Endothelial cell (in vitro differentiated cells): Measurements from ENCODE around the gene SMIM5. TPM values are rescaled to one million over a fixed set of nuclear protein-coding genes. Genes with fewer than 3 reads are reported as not detected.

Experiments
- DNase-seq: peaks from one replicate; pipeline ENCODE4 v3.0.0; 2021; ENCODE audit warnings: low spot score
- H3K27ac Mint-ChIP-seq: one replicate; pipeline ENCODE4 v1.8.0; 2021; ENCODE audit warnings: mixed read lengths, inconsistent platforms; ENCODE audit not compliant: unreplicated experiment
- H3K27me3 Mint-ChIP-seq: one replicate; pipeline ENCODE4 v1.8.0; 2021; ENCODE audit warnings: mild to moderate bottlenecking, moderate library complexity, mixed read lengths, inconsistent platforms; ENCODE audit not compliant: unreplicated experiment
- H3K36me3 Mint-ChIP-seq: one replicate; pipeline ENCODE4 v1.8.0; 2021; ENCODE audit warnings: mild to moderate bottlenecking, low read depth, mixed read lengths, inconsistent platforms; ENCODE audit not compliant: unreplicated experiment
- H3K4me1 Mint-ChIP-seq: one replicate; pipeline ENCODE4 v1.8.0; 2021; ENCODE audit warnings: mild to moderate bottlenecking, mixed read lengths, inconsistent platforms; ENCODE audit not compliant: unreplicated experiment
- H3K4me3 Mint-ChIP-seq: one replicate; pipeline ENCODE4 v1.8.0; 2021; ENCODE audit warnings: mild to moderate bottlenecking, mixed read lengths, inconsistent platforms; ENCODE audit not compliant: unreplicated experiment
- H3K9me3 Mint-ChIP-seq: one replicate; pipeline ENCODE4 v1.8.0; 2021; ENCODE audit warnings: mixed read lengths, inconsistent platforms; ENCODE audit not compliant: unreplicated experiment
- total RNA-seq: library from RNA; stranded (reverse); fragmentation: NEBNext Ultra II Directional; extraction: Animal tissue kit (Norgen Biotek cat#: 25700); gene quantifications from one replicate; pipeline ENCODE4 v1.2.1, GENCODE V29; 2021; ENCODE audit not compliant: unreplicated experiment
- TF ChIP-seq, protein P1 (sequence below): fragments of 200-600 bp; sonication (generic); IDR thresholded peaks from one replicate; pipeline ENCODE4 v1.5.0; 2021; ENCODE audit warnings: antibody characterized with exemption; ENCODE audit not compliant: unreplicated experiment

SMIM5 gene
- total RNA-seq, 1 donor from 2014 or later: 1.1 TPM

DNA sequence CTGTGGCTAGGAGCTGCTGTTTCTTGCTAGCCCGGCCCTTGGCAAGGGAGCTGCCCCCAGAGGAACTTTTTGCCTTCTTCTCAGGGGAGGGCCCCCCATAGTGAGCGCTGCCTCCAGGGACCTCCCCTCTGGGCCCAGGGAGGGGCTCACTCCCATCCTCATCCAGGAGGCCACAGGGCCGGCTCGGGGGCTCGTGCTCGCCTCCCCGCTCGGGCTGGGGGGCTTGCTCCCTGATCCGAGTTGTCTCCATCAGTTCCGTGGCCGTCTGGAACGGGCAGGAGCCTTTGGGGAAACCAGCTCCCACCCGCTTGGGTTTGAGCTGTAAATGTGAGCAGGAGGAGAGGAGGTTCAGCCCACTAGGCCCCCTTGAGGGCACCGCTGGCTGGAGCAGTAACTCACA lies 4.1 kb upstream of the SMIM5 start:
- Mint-ChIP-seq H3K4me3 (no peak overlapping the region), H3K4me1 (peaks cover 8% of the 10 kb centered on the region), H3K27me3 (peaks cover 13% of the 10 kb centered on the region), H3K9me3 (no peaks in the 10 kb centered on the region), H3K36me3 (peaks cover 8% of the 10 kb centered on the region), H3K27ac (no peak overlapping the region)
- TF ChIP-seq, protein P1, sequence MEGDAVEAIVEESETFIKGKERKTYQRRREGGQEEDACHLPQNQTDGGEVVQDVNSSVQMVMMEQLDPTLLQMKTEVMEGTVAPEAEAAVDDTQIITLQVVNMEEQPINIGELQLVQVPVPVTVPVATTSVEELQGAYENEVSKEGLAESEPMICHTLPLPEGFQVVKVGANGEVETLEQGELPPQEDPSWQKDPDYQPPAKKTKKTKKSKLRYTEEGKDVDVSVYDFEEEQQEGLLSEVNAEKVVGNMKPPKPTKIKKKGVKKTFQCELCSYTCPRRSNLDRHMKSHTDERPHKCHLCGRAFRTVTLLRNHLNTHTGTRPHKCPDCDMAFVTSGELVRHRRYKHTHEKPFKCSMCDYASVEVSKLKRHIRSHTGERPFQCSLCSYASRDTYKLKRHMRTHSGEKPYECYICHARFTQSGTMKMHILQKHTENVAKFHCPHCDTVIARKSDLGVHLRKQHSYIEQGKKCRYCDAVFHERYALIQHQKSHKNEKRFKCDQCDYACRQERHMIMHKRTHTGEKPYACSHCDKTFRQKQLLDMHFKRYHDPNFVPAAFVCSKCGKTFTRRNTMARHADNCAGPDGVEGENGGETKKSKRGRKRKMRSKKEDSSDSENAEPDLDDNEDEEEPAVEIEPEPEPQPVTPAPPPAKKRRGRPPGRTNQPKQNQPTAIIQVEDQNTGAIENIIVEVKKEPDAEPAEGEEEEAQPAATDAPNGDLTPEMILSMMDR: no peak
- DNase-seq: no peak

DNA sequence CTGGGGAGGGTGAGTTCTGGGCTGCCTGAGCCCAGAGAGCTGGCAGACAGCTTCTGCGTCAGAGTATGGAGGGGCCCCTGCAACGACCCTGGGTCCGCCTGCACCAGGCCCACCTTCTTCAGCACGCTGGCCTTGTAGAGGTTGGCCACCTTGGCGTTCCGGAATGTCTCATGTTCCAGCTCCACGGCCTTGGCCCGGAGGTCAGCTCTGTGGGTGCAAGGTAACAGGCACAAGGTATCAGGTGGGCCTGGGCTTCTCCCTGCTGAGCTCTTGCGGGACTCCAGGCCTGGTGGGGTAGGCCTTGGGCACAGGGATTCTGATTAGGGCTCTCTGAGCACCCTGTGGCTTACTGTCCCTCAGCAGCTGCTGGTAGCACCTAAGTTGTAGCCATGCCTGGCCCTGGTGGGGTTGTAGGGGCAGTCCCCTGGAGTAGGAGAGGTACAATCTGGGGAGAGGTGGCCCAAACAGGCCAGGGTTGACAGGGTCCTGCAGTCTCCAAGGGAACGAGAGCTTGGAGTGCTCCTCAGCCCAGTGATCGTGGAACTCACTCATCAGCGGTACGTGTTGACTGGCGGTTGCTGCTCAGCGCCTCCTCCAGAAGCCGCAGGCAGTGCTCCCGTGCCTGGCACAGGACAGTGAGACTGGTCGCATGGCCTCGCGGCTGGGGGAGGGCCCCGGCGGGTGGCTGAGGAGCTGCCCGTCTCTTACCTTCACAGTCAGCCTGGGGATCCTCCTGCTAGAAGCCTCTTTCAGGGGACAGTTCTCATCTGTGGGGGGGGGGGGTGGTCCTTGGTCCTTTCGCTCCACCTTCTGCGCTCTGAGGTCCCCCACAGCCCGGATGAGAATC lies 2.9 kb upstream of the SMIM5 start:
- Mint-ChIP-seq H3K27me3 (peaks cover 10% of the 10 kb centered on the region), H3K27ac (no peak overlapping the region), H3K4me3 (no peak overlapping the region), H3K4me1 (peaks cover 8% of the 10 kb centered on the region), H3K36me3 (peaks cover 8% of the 10 kb centered on the region), H3K9me3 (no peaks in the 10 kb centered on the region)
- DNase-seq: no peak
- TF ChIP-seq, protein P1: no peak

DNA sequence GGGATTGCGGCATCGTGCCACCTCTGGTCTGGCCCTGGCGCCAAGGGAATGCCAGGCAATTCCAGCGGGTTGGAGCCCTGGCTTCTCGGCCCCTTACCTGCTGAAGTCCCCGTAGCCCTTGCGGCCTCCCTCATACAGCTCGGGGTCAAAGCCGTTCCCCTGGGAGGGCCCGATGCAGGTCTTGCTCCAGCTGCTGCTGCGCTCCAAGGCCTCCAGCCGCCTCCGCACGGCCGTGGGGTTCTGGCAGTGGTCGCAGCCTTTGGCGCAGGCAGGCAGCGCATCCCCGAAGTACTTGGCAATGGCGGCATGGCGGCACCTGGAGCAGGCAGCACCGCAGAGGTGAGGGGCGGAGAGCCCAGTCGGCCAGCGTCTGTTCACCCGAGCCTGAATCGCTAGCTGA lies 1.9 kb upstream of the SMIM5 start:
- Mint-ChIP-seq H3K4me1 (peaks cover 8% of the 10 kb centered on the region), H3K27ac (no peak overlapping the region), H3K27me3 (peaks cover 10% of the 10 kb centered on the region), H3K36me3 (peaks cover 8% of the 10 kb centered on the region), H3K4me3 (no peak overlapping the region), H3K9me3 (no peaks in the 10 kb centered on the region)
- no peak for DNase-seq
- TF ChIP-seq, protein P1: no peak

DNA sequence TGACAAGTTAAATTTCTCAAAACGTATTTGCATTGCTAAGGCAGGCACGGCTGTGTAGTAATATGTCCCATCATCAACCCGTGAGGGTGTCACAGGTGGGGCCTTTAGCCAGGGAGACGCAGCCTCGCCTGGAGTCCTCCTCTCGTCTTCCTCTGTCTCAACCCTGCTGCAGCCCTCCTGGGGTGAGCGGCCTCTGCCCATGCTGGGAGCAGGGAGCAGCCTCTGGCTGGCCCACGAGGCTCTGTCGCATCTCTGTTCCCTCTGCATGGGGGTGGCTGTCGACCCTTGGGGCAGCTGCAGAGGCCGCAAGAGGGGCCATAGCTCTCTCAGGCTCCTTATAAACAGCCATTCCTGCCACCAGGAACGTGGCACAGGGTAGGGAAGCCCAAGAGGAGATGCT lies 806 bp upstream of the SMIM5 start:
- no peak for DNase-seq
- H3K27me3 Mint-ChIP-seq: peaks cover 9% of the 10 kb centered on the region
- no peaks in the 10 kb centered on the region for H3K9me3 Mint-ChIP-seq
- peaks cover 8% of the 10 kb centered on the region for H3K4me1 Mint-ChIP-seq
- H3K36me3 Mint-ChIP-seq: peaks cover 8% of the 10 kb centered on the region
- H3K27ac Mint-ChIP-seq: peak overlapping the region; percentile 52
- peak overlapping the region; percentile 63 for H3K4me3 Mint-ChIP-seq
- TF ChIP-seq, protein P1: no peak

DNA sequence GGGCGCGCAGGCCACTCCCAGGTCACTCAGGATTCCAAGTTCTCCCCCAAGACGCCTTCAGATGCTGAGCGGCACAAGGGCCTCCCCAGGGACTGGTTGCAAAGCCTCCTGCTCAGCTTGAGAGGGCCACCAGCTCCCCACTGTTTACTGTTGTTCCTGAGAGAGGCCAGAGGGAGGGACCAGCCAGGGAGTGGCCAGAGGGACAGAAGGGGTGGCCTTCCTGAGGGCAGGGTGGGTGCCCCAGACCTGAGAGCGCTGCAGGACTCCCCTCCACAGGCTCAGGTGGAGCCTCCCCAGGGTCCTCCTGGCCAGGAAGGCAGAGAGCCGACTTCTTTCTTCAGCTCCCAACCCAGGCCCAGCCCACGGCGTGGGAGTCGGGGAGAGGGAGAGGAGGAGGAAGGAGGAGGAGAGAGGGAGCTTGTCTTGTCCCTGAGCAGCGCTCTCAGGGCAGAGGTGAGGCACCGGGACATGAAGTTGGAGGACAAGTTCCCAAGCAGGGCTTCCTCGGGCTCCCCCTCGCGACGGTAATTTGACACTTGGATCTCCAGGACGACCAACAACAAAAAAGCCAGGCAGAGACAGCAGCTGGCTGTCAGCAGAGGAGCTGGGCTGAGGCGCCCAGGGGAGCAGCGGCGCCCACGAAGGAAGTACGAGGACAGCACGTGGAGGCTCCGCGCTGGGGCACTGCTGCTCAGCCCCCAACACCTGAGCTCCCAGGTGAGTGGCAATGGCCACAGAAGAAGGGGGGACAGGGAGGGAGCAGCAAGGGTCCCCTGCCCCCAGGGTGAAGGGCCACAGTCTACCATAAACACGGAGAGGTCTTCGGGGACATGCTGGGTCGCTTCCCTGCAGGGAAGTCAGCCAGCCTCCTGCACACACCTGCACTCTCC lies 497 bp downstream of the SMIM5 start:
- Mint-ChIP-seq H3K27ac (peak overlapping the region; percentile 61), H3K9me3 (no peaks in the 10 kb centered on the region), H3K27me3 (peaks cover 8% of the 10 kb centered on the region), H3K4me1 (peaks cover 8% of the 10 kb centered on the region), H3K4me3 (no peak overlapping the region), H3K36me3 (peaks cover 8% of the 10 kb centered on the region)
- TF ChIP-seq, protein P1: peak; percentile 12
- DNase-seq: peak; percentile 91
